GM23338 (cell line): ENCODE measurements around the gene GCFC2. TPM values are rescaled to one million over a fixed set of nuclear protein-coding genes. Genes with fewer than 3 reads are reported as not detected.

Experiments used
- ATAC-seq: fragments of 200-7000 bp; cut with Tn5 transposase; 3 replicates; pipeline ENCODE4 v1.9.1; 2020
- DNase-seq: peaks from one replicate; pipeline ENCODE4 v3.0.0-alpha.2; 2015; ENCODE audit warnings: low spot score
- H2AFZ ChIP-seq: fragments of 200-600 bp; sonication (generic); 2 replicates; pipeline ENCODE4 v1.8.0; 2016; ENCODE audit warnings: antibody characterized with exemption, mild to moderate bottlenecking, moderate library complexity
- H3F3A ChIP-seq: fragments of 200-600 bp; sonication (generic); replicated peaks from 2 replicates; pipeline ENCODE4 v1.8.0; 2017; ENCODE audit warnings: antibody characterized with exemption, mixed run types, low read depth
- H3K27ac ChIP-seq: fragments of 200-600 bp; sonication (generic); 2 replicates; pipeline ENCODE4 v1.6.1; 2016; ENCODE audit warnings: low read depth
- H3K27me3 ChIP-seq: fragments of 200-600 bp; sonication (generic); 2 replicates; pipeline ENCODE4 v1.8.0; 2016; ENCODE audit warnings: mild to moderate bottlenecking, mixed run types, moderate library complexity; ENCODE audit not compliant: insufficient read depth
- H3K36me3 ChIP-seq: fragments of 200-600 bp; sonication (generic); 2 replicates; pipeline ENCODE4 v1.8.0; 2016; ENCODE audit warnings: mild to moderate bottlenecking; ENCODE audit not compliant: insufficient read depth
- H3K4me1 ChIP-seq: fragments of 200-600 bp; sonication (generic); 2 replicates; pipeline ENCODE4 v1.8.0; 2016; ENCODE audit warnings: mild to moderate bottlenecking, moderate library complexity; ENCODE audit not compliant: insufficient read depth
- H3K4me2 ChIP-seq: fragments of 200-600 bp; sonication (generic); 2 replicates; pipeline ENCODE4 v1.7.1; 2017; ENCODE audit warnings: mixed run types
- H3K4me3 ChIP-seq: fragments of 200-600 bp; sonication (generic); 2 replicates; pipeline ENCODE4 v1.6.1; 2016; ENCODE audit warnings: mixed run types
- H3K79me2 ChIP-seq: fragments of 200-600 bp; sonication (generic); replicated peaks from 2 replicates; pipeline ENCODE4 v1.8.0; 2017; ENCODE audit warnings: mild to moderate bottlenecking; ENCODE audit not compliant: insufficient read depth
- H3K9me2 ChIP-seq: fragments of 200-600 bp; sonication (generic); 2 replicates; pipeline ENCODE4 v1.8.0; 2017; ENCODE audit not compliant: insufficient read depth
- H4K20me1 ChIP-seq: fragments of 200-600 bp; sonication (generic); replicated peaks from 2 replicates; pipeline ENCODE4 v1.8.0; 2017; ENCODE audit warnings: mild to moderate bottlenecking; ENCODE audit not compliant: insufficient read depth
- H3K27ac Mint-ChIP-seq: 2 replicates; pipeline ENCODE4 v1.8.0; 2020; ENCODE audit warnings: inconsistent platforms, mild to moderate bottlenecking, moderate library complexity, mixed read lengths
- H3K27me3 Mint-ChIP-seq: 3 replicates; pipeline ENCODE4 v1.8.0; 2022; ENCODE audit warnings: low read depth, mild to moderate bottlenecking, moderate library complexity, mixed read lengths, inconsistent platforms; ENCODE audit not compliant: insufficient read depth, poor library complexity
- H3K36me3 Mint-ChIP-seq: 3 replicates; pipeline ENCODE4 v1.8.0; 2021; ENCODE audit warnings: low read depth, mild to moderate bottlenecking, inconsistent platforms, moderate library complexity, mixed read lengths
- H3K4me1 Mint-ChIP-seq: 3 replicates; pipeline ENCODE4 v1.8.0; 2020; ENCODE audit warnings: mild to moderate bottlenecking, inconsistent platforms, mixed read lengths
- H3K4me3 Mint-ChIP-seq: 3 replicates; pipeline ENCODE4 v1.8.0; 2021; ENCODE audit warnings: moderate library complexity, mild to moderate bottlenecking, inconsistent platforms, mixed read lengths
- H3K9me3 Mint-ChIP-seq: 3 replicates; pipeline ENCODE4 v1.8.0; 2020; ENCODE audit warnings: moderate library complexity, mild to moderate bottlenecking, inconsistent platforms, mixed read lengths
- CREB1 ChIP-seq: fragments of 250-450 bp; sonication (Bioruptor Pico); IDR thresholded peaks from 2 replicates; pipeline ENCODE4 v1.5.0; 2020; ENCODE audit warnings: low read depth, mild to moderate bottlenecking, moderate library complexity
- EZH2 ChIP-seq: fragments of 200-600 bp; sonication (generic); IDR thresholded peaks from one replicate; pipeline ENCODE4 v1.8.0; 2017; ENCODE audit warnings: antibody characterized with exemption, mild to moderate bottlenecking, low read depth; ENCODE audit not compliant: unreplicated experiment
- EZH2phosphoT487 ChIP-seq: fragments of 200-600 bp; sonication (generic); IDR thresholded peaks from one replicate; pipeline ENCODE4 v1.8.1; 2018; ENCODE audit warnings: antibody characterized with exemption; ENCODE audit not compliant: unreplicated experiment
- JUNB ChIP-seq: IDR thresholded peaks from one replicate; pipeline ENCODE4 v1.6.1; 2016; ENCODE audit warnings: antibody characterized with exemption; ENCODE audit not compliant: unreplicated experiment
- NANOG ChIP-seq: IDR thresholded peaks from 2 replicates; pipeline ENCODE4 v1.6.1; 2016; ENCODE audit warnings: antibody characterized with exemption, borderline replicate concordance
- POLR2AphosphoS5 ChIP-seq: IDR thresholded peaks from 2 replicates; pipeline ENCODE4 v1.6.1; 2016; ENCODE audit warnings: antibody characterized with exemption, low read depth
- STAT1 ChIP-seq: IDR thresholded peaks from one replicate; pipeline ENCODE4 v1.6.1; 2016; ENCODE audit warnings: antibody characterized with exemption; ENCODE audit not compliant: unreplicated experiment
- ZNF114 ChIP-seq: fragments of 250-450 bp; sonication (Bioruptor Pico); IDR thresholded peaks from 2 replicates; pipeline ENCODE4 v1.5.0; 2020; ENCODE audit warnings: mild to moderate bottlenecking, moderate library complexity
- ZNF331 ChIP-seq: fragments of 250-450 bp; sonication (Bioruptor Pico); IDR thresholded peaks from 2 replicates; pipeline ENCODE4 v1.5.0; 2020; ENCODE audit warnings: low read depth, mild to moderate bottlenecking, moderate library complexity
- polyA plus RNA-seq: library from polyadenylated mRNA; unstranded; fragments of >200 nt; fragmentation: Nextera tagmentation; extraction: Ambion mirVana; gene quantifications from 2 replicates; pipeline ENCODE4 v1.2.1, GENCODE V29; 2016
- total RNA-seq: library from RNA; depleted of rRNA; stranded (reverse); fragments of >200 nt; shearing (Covaris generic); gene quantifications from 2 replicates; pipeline ENCODE4 v1.2.3, GENCODE V29; 2014
- TF ChIP-seq, protein P1 (sequence below), 2 experiments: fragments of 200-600 bp in 1 of 2; sonication (generic) in 1 of 2; conservative IDR thresholded peaks; 2 replicates each; pipeline versions ENCODE4 v1.5.1 to v1.6.1; 2016 to 2017; ENCODE audit warnings: antibody characterized with exemption in 2 of 2, low read depth in 2 of 2, mild to moderate bottlenecking in 2 of 2, moderate library complexity in 1 of 2
- TF ChIP-seq, protein P2 (sequence below): IDR thresholded peaks from 2 replicates; pipeline ENCODE4 v1.6.1; 2016; ENCODE audit warnings: antibody characterized with exemption
- TF ChIP-seq, protein P3 (sequence below): IDR thresholded peaks from one replicate; pipeline ENCODE4 v1.6.1; 2018; ENCODE audit warnings: antibody characterized with exemption; ENCODE audit not compliant: unreplicated experiment
- TF ChIP-seq, protein P4 (sequence below): fragments of 250-450 bp; sonication (Bioruptor Pico); IDR thresholded peaks from 2 replicates; pipeline ENCODE4 v1.5.0; 2020; ENCODE audit warnings: mild to moderate bottlenecking, moderate library complexity

The GCFC2 gene
- total and polyA plus RNA-seq, 2 experiments from 2014 or later: 23.8 to 26.2 TPM

DNA sequence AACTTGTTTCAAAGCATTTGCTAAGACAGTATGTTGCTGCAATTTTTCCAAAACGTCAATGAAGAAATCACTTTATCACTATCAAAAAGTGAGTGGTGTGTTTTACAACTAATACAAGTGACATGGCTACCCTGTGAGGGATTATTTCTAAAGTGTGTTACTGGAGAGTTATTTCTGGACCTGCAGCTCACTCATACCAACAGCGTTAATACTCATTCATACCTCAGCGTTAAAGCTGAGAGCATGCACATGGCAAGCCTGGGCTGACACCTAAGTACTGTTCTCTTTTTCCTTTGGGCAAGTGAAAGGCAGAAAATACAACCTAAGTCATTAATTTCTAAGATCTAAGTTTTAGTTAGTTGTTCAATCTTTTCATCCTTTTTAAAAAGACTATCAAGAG, 77.1 kb downstream of the GCFC2 start:
- Mint-ChIP-seq H3K27ac (no peak overlapping the region), H3K27me3 (peaks cover 4% of the 10 kb centered on the region), H3K9me3 (no peaks in the 10 kb centered on the region), H3K4me1 (peaks cover 11% of the 10 kb centered on the region), H3K4me3 (no peak overlapping the region), H3K36me3 (no peaks in the 10 kb centered on the region)
- Histone ChIP-seq H3K79me2 (no peaks in the 10 kb centered on the region), H3K36me3 (no peaks in the 10 kb centered on the region), H2AFZ (no peak overlapping the region), H3K27ac (no peak overlapping the region), H3K27me3 (no peaks in the 10 kb centered on the region), H3K9me2 (peaks cover 11% of the 10 kb centered on the region; the same call in 1 of the 2 replicates), H3K4me1 (peaks cover 11% of the 10 kb centered on the region; the same call in 1 of the 2 replicates), H3F3A (no peaks in the 10 kb centered on the region), H3K4me2 (no peak overlapping the region), H4K20me1 (no peaks in the 10 kb centered on the region), H3K4me3 (no peak overlapping the region)
- ATAC-seq (no peak), DNase-seq (no peak)
- TF ChIP-seq, protein P1, sequence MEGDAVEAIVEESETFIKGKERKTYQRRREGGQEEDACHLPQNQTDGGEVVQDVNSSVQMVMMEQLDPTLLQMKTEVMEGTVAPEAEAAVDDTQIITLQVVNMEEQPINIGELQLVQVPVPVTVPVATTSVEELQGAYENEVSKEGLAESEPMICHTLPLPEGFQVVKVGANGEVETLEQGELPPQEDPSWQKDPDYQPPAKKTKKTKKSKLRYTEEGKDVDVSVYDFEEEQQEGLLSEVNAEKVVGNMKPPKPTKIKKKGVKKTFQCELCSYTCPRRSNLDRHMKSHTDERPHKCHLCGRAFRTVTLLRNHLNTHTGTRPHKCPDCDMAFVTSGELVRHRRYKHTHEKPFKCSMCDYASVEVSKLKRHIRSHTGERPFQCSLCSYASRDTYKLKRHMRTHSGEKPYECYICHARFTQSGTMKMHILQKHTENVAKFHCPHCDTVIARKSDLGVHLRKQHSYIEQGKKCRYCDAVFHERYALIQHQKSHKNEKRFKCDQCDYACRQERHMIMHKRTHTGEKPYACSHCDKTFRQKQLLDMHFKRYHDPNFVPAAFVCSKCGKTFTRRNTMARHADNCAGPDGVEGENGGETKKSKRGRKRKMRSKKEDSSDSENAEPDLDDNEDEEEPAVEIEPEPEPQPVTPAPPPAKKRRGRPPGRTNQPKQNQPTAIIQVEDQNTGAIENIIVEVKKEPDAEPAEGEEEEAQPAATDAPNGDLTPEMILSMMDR (conservative IDR thresholded peaks at IDR 0.05; ENCODE audit: low read depth in 2 of 2): no peak
- TF ChIP-seq, protein P2, sequence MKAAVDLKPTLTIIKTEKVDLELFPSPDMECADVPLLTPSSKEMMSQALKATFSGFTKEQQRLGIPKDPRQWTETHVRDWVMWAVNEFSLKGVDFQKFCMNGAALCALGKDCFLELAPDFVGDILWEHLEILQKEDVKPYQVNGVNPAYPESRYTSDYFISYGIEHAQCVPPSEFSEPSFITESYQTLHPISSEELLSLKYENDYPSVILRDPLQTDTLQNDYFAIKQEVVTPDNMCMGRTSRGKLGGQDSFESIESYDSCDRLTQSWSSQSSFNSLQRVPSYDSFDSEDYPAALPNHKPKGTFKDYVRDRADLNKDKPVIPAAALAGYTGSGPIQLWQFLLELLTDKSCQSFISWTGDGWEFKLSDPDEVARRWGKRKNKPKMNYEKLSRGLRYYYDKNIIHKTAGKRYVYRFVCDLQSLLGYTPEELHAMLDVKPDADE: no peak
- no peak for TF ChIP-seq ZNF114 (CRISPR knock-in tag)
- TF ChIP-seq ZNF331 (CRISPR knock-in tag): no peak
- no peak for TF ChIP-seq EZH2
- no peak for TF ChIP-seq STAT1
- TF ChIP-seq, protein P3, sequence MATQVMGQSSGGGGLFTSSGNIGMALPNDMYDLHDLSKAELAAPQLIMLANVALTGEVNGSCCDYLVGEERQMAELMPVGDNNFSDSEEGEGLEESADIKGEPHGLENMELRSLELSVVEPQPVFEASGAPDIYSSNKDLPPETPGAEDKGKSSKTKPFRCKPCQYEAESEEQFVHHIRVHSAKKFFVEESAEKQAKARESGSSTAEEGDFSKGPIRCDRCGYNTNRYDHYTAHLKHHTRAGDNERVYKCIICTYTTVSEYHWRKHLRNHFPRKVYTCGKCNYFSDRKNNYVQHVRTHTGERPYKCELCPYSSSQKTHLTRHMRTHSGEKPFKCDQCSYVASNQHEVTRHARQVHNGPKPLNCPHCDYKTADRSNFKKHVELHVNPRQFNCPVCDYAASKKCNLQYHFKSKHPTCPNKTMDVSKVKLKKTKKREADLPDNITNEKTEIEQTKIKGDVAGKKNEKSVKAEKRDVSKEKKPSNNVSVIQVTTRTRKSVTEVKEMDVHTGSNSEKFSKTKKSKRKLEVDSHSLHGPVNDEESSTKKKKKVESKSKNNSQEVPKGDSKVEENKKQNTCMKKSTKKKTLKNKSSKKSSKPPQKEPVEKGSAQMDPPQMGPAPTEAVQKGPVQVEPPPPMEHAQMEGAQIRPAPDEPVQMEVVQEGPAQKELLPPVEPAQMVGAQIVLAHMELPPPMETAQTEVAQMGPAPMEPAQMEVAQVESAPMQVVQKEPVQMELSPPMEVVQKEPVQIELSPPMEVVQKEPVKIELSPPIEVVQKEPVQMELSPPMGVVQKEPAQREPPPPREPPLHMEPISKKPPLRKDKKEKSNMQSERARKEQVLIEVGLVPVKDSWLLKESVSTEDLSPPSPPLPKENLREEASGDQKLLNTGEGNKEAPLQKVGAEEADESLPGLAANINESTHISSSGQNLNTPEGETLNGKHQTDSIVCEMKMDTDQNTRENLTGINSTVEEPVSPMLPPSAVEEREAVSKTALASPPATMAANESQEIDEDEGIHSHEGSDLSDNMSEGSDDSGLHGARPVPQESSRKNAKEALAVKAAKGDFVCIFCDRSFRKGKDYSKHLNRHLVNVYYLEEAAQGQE: no peak
- no peak for TF ChIP-seq EZH2phosphoT487
- TF ChIP-seq CREB1 (CRISPR knock-in tag): no peak
- TF ChIP-seq, protein P4, sequence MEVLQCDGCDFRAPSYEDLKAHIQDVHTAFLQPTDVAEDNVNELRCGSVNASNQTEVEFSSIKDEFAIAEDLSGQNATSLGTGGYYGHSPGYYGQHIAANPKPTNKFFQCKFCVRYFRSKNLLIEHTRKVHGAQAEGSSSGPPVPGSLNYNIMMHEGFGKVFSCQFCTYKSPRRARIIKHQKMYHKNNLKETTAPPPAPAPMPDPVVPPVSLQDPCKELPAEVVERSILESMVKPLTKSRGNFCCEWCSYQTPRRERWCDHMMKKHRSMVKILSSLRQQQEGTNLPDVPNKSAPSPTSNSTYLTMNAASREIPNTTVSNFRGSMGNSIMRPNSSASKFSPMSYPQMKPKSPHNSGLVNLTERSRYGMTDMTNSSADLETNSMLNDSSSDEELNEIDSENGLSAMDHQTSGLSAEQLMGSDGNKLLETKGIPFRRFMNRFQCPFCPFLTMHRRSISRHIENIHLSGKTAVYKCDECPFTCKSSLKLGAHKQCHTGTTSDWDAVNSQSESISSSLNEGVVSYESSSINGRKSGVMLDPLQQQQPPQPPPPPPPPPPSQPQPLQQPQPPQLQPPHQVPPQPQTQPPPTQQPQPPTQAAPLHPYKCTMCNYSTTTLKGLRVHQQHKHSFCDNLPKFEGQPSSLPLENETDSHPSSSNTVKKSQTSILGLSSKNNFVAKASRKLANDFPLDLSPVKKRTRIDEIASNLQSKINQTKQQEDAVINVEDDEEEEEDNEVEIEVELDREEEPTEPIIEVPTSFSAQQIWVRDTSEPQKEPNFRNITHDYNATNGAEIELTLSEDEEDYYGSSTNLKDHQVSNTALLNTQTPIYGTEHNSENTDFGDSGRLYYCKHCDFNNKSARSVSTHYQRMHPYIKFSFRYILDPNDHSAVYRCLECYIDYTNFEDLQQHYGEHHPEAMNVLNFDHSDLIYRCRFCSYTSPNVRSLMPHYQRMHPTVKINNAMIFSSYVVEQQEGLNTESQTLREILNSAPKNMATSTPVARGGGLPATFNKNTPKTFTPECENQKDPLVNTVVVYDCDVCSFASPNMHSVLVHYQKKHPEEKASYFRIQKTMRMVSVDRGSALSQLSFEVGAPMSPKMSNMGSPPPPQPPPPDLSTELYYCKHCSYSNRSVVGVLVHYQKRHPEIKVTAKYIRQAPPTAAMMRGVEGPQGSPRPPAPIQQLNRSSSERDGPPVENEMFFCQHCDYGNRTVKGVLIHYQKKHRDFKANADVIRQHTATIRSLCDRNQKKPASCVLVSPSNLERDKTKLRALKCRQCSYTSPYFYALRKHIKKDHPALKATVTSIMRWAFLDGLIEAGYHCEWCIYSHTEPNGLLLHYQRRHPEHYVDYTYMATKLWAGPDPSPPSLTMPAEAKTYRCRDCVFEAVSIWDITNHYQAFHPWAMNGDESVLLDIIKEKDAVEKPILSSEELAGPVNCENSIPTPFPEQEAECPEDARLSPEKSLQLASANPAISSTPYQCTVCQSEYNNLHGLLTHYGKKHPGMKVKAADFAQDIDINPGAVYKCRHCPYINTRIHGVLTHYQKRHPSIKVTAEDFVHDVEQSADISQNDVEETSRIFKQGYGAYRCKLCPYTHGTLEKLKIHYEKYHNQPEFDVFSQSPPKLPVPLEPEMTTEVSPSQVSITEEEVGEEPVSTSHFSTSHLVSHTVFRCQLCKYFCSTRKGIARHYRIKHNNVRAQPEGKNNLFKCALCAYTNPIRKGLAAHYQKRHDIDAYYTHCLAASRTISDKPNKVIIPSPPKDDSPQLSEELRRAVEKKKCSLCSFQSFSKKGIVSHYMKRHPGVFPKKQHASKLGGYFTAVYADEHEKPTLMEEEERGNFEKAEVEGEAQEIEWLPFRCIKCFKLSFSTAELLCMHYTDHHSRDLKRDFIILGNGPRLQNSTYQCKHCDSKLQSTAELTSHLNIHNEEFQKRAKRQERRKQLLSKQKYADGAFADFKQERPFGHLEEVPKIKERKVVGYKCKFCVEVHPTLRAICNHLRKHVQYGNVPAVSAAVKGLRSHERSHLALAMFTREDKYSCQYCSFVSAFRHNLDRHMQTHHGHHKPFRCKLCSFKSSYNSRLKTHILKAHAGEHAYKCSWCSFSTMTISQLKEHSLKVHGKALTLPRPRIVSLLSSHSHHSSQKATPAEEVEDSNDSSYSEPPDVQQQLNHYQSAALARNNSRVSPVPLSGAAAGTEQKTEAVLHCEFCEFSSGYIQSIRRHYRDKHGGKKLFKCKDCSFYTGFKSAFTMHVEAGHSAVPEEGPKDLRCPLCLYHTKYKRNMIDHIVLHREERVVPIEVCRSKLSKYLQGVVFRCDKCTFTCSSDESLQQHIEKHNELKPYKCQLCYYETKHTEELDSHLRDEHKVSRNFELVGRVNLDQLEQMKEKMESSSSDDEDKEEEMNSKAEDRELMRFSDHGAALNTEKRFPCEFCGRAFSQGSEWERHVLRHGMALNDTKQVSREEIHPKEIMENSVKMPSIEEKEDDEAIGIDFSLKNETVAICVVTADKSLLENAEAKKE: no peak
- no peak for TF ChIP-seq POLR2AphosphoS5
- no peak for TF ChIP-seq JUNB
- TF ChIP-seq NANOG: no peak
